GM18873 (cell line): ENCODE measurements around the gene RUNX1.

Source experiments
- ATAC-seq: cut with Tn5 transposase; IDR thresholded peaks from one replicate; pipeline ENCODE4 v1.9.1; 2021; ENCODE audit warnings: mild to moderate bottlenecking, moderate library complexity, moderate number of reproducible peaks; ENCODE audit not compliant: unreplicated experiment, low FRiP score

RUNX1 gene

DNA sequence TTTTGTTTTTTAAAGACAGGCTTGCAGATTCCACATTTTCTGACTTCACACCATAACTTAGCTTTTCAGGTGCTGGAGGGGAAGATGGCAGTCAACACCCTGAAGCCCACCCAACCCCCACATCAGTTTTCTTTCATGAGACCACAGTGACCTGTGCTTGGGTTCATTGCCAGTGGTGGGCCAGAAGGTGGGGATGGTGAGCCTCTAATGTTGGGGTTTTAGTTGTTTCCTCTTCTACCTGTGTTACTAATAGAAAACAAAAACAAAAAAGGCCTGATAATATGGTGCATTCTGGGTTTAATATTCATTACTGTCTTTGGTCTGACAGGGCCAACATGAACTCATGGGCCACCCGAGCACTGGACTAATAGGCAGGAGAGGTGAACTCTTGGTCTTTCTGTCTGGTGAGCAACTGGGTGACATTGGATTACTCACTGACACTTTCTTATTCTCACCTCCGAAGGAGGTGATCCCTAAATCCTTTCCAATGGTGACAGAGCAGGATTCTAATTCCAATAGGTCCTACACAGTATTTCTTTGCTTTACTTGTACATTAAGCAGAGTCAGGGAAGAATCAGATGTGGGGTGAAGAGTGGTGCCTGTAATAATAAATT is 247.5 kb downstream of the RUNX1 start:
- no peak for ATAC-seq

- ATAC-seq, result no peak
Measured at GRCh38 chr21:34800797-34801518, 248.1 kb downstream of the RUNX1 start.

- ATAC-seq, result no peak
Measured at GRCh38 chr21:34799092-34799491, 250.0 kb downstream of the RUNX1 start.

DNA sequence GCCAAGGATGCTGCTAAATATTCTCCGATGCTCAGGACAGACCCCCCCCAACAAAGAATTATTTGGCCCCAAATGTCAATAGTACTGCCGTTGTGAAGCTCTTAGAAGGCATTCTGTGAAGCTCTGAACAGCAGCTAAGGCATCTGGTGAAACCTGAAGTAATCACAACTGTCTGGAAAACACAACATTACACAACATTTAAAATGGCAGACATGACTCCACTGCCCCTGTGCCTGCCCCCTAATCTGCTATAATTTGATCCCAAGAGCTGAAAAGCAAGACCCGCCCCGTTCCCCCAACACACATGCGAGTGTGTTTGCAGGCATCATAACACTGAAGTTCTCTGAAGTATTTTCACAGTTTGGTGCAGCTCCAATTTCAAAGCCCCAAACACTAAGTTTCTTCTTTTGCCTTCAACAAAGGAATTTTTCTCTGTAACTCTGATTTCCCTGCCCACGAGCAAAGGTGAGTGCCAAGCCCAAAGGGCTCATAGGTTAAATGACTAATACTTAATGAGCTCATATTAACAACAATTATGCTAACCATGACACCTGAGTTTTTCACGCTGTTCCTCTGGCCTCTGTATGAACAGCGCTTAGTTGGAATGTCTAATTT is 251.1 kb downstream of the RUNX1 start:
- no peak for ATAC-seq

- no peak for ATAC-seq
Measured at GRCh38 chr21:34797201-34797525, 251.9 kb downstream of the RUNX1 start.

- ATAC-seq, result no peak
Measured at GRCh38 chr21:34796518-34797200, 252.4 kb downstream of the RUNX1 start.

DNA sequence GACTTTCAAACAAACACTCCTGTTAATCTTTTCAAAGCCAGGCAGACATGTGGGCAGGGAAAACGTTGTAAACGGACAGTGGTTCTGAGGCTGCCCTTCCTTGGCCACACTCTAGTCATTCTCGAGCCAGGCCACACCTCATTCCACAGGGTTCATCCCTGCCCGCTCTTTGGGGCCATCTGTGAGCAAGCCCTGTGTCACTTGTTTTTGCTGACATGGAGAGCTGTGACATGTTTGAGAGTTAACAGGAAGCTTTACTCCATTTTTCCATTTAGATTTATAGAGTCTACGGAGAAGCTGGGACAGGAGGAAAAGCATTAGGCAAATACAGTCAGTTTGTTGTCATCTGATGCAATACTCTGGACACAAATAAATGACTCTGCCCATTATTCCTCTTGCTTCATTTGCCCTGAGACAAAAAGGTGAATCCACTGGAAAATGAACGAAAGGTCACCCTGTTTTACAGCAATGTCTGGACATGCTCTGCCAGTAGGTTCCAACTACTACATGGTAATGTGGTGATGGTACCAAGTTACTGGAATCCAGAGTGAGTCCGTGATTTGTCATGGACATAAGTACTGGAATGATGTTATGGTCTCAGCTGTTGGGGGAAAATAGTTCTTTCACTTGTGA is 253.4 kb downstream of the RUNX1 start:
- no peak for ATAC-seq

DNA sequence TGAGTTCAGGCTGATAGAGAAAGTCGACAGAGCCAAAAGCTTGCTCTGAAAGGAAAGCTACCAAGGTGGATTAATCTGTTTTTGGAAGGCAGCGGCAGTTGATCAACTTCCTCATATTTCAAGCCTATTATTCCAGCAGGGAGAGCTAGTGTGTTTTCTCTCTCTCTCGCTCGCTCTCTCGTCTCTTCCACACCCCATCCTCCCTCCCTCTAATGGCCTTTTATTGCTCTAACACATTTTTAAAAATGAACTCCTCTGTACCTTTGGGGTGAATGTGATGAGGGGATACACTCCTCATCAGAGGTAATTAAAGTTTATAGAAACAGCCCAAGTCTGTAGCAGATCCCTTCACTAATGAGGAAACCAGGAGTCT is 253.9 kb downstream of the RUNX1 start:
- no peak for ATAC-seq

GRCh38 chr21:34794686-34795085 is 254.4 kb downstream of the RUNX1 start:
- no peak for ATAC-seq

- ATAC-seq, result no peak
Measured at GRCh38 chr21:34793471-34793870, 255.6 kb downstream of the RUNX1 start.

DNA sequence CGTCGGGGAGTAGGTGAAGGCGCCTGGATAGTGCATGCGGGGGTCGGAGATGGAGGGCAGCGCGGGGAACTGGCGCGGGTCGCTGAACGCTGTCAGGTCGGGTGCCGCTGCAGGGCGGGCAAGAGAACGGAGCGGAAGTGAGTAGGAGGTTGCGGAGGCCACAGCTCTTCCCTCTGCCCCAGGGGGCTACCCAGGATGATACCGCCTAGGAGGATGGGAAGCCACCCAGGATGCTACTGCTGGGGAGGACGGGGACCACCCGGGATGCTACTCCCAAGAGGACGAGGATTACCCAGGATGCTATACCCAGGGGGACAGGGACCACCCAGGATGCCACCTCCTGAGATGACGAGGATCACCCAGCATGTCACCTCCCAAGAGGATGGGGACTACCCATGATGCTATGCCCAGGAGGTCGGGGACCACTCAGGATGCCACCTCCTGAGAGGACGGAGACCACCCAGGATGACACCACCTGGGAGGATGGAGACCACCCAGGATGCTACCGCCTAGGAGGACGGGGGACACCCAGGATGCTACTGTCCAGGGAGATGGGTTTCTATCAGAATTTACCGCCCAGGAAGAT is 256.5 kb downstream of the RUNX1 start:
- no peak for ATAC-seq

- ATAC-seq, result no peak
Measured at GRCh38 chr21:34791776-34792503, 257.2 kb downstream of the RUNX1 start.

- ATAC-seq, result no peak
Measured at GRCh38 chr21:34790834-34791233, 258.3 kb downstream of the RUNX1 start.

- ATAC-seq, result no peak
Measured at GRCh38 chr21:34790341-34790740, 258.8 kb downstream of the RUNX1 start.

DNA sequence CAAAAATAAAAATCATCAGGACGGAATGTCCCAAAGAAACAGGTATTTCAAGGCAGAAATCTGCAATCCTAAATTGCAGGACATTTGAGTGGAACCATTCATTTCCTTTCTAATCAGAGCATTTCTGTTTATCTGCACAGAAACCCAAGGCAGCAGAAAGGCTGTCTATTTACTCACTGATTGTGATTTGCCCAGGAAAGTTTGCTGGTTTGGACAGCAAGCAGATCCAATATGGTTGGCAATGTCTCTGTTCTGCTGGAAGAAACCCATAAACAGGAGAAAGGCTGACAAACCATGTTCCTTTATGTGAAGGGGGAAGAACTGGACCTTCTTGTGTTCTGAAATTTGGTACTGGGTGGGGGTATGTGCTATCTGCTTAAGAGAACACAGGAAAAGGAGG is 260.2 kb downstream of the RUNX1 start:
- ATAC-seq, result no peak

- ATAC-seq, result no peak
Measured at GRCh38 chr21:34783815-34784214, 265.3 kb downstream of the RUNX1 start.

GRCh38 chr21:34782506-34783360 is 266.4 kb downstream of the RUNX1 start:
- ATAC-seq, result no peak

DNA sequence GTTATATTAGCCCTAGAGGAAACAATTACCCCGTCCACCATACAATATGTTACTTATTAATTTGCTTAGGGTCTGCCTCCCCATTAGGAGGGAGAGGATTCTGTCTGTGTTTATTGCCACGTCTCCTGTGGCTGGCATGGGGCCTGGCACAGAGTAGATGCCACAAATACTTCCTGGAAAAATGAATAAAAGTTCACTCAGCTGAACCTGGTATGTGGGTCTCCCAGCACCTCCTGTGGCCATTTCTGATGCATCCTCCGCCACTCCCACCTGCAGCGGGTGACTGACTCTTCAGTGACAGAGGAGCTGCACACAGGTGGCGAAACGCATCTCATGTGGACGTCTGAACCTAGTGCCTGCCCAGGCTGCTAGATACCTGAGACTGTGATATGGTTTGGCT is 267.6 kb downstream of the RUNX1 start:
- no peak for ATAC-seq

- ATAC-seq, result no peak
Measured at GRCh38 chr21:34779860-34780259, 269.2 kb downstream of the RUNX1 start.
